IPS-18c (cell line): ENCODE data around the gene GAREM1.

Source experiments
- H3K4me3 ChIP-seq: 2 replicates; pipeline ENCODE4 v1.7.0; 2013; ENCODE audit warnings: low read depth, mild to moderate bottlenecking, low read length, moderate library complexity; ENCODE audit not compliant: insufficient read depth
- H3K9me3 ChIP-seq: one replicate; pipeline ENCODE4 v1.6.1; 2013; ENCODE audit warnings: mild to moderate bottlenecking, low read length, moderate library complexity; ENCODE audit not compliant: control insufficient read depth, insufficient read depth

GAREM1 gene

DNA sequence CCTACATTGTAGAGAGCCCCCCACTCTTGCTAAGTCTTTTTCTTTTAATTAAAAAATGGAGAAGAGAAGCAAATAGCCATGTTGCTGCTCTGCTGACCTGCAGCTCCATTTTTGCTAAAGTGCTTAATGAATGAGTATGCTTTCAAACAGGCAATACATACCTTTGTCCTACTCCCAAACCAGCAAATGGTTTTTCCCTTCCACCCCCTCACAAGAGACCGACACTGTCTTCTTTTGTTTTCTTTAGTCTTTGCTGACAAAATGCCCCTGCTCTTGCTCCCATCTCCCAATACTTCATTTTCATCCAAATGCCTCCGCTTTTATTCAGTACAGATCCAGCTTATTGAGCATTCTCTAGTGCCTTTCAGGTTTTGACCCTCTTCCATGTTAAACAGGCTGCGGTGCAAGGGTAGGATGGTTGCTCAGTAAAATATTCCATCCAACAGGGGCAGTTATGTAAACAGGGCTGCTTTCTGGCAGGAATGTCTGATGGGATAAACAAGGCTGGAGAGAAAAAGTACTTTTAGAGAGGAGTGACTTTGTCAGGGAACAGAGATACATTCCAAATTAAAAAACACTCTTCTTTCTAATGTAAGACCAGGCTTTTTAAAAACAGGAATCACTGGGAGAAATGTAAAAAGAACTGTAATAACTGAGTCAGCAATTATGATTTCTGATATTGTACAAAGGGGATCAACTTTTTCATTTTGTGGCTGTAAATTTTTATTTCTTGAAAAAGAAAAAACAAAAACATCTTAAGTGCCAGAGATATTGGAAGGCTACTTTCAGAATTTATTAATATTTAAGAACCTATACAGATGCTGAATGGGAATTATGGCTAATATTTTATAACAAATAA is 144.0 kb downstream of the GAREM1 start:
- Histone ChIP-seq H3K9me3 (no peaks in the 10 kb centered on the region), H3K4me3 (no peak overlapping the region)

DNA sequence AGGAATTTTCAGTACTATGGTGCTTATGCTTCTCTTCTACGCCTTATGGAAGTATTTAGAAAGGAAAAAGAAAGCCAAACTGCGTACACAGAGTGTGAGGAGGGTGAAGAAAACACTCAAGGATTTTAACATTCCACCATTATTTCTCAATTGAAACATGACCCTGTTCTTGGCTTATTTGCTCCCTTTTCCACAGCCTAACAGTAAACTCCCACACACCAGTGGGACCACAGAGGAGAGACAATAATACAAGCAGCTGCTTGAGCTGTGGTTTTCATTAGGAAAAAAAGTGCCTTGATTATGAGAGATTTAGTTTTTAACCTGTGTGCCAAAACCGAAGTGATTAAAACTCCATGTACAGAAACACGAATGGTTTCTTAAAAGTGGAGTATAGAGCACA is 146.5 kb downstream of the GAREM1 start:
- no peak overlapping the region for H3K4me3 ChIP-seq
- H3K9me3 ChIP-seq: no peaks in the 10 kb centered on the region

DNA sequence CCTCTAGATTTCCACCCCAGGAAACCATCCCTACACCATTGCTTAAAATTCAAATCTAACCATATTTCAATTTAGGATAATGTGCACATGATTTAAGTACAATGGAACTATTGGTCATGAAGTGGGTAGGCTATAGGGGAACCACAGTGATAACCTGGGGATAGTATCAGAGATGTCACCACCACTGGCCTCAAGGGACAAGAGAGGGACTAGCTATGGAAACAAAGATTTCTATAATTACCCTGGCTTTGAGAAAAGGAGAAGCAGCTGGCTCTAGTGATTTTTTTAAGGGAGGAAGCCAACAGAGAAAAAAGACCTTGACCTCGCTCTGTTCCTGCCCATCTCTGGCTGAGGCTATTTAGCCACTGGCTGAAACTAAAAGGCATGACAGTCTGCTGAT is 148.9 kb downstream of the GAREM1 start:
- Histone ChIP-seq H3K9me3 (no peaks in the 10 kb centered on the region), H3K4me3 (no peak overlapping the region)

DNA sequence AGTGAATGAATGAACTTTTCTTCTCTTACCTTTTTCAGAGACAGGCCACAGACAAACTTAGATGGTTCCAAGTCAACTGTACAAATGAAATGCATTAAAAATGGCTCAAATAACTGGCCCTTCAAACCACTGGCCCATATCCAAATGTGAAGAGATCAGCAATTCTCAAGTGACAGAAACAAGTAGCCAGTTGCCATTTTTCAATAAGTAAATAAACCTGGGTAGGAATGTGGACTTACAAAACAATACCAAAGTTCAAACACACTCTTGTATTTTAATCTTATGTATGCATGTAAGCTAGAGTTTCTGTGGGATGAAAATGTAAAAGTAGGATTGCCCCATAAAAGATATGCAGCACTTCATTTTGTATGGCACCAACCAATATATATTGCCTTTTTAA is 151.6 kb downstream of the GAREM1 start:
- H3K9me3 ChIP-seq: no peaks in the 10 kb centered on the region
- no peak overlapping the region for H3K4me3 ChIP-seq

DNA sequence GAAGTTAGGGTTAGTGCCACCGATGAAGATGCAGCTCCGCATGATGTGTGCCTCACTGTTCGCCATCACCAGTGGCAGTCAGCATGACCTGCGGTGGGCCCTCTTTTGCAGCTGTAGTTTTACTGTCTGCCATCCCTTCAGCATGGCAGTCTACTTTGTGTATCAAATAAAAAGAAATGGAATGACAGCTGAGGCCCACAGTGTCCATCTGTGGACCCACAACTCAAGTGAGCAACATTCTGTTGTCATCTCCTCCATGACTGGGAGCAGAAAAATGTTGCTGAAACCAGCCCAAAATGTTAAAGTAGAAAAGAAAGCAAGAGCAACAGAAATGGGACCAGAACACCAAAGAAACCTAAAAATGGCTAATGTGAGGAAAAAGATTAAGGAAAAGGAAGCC is 152.1 kb downstream of the GAREM1 start:
- H3K4me3 ChIP-seq: no peak overlapping the region
- H3K9me3 ChIP-seq: no peaks in the 10 kb centered on the region

DNA sequence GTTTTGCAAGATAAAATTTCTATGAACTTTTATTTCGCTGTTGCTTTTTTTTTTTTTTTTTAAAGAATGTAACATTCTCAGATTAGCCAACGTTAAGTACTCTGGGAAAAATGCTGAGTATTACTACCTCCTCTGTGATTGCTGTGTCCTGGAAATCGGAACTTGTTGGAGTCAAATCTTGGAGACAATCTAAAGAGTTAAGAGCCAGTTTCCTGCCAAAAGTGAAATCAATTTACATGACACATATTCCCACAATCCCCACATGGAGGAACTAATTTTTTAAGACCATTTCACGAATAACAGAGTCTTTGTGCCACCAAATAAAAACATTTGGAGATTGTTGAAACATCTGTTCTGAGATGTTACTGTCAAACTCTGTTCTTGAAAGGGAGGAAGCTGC is 153.0 kb downstream of the GAREM1 start:
- no peak overlapping the region for H3K4me3 ChIP-seq
- H3K9me3 ChIP-seq: no peaks in the 10 kb centered on the region

DNA sequence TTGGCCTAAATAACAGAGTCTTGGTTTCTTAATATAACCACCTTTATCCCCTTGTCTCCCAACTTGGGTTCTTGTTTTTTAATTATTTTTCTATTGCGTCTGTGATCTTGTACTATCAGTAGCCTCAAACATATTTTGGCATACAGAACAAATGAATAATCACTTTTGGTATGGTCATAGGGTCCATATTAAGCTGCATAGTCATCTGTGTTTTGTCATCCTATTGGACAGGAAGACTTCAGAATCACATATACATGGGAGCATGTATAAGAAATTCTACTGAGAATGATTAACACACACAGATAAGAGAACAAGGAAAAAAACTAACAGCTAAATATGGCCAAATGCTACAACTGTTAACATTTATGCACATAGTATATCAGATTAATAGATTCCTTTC is 154.8 kb downstream of the GAREM1 start:
- H3K9me3 ChIP-seq: no peaks in the 10 kb centered on the region
- no peak overlapping the region for H3K4me3 ChIP-seq

DNA sequence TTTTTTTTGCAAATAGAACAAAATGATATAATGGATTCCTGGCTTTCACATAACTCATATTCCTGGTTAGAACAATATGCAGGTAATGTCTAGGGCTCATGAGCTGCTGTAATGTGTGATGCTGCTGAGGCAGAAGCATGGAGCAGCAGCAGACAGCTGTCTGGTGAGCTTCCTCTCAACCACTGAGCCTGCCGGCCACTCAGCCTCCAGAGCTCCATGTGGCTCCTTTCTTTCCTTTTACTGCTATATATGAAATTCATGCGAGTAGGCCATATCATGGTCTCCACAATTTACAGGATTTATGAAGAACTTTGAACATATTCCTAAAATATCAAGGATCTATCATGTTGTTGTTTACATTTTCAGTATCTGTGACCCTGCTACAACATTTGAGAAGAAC is 159.9 kb downstream of the GAREM1 start:
- no peaks in the 10 kb centered on the region for H3K9me3 ChIP-seq
- H3K4me3 ChIP-seq: no peak overlapping the region

DNA sequence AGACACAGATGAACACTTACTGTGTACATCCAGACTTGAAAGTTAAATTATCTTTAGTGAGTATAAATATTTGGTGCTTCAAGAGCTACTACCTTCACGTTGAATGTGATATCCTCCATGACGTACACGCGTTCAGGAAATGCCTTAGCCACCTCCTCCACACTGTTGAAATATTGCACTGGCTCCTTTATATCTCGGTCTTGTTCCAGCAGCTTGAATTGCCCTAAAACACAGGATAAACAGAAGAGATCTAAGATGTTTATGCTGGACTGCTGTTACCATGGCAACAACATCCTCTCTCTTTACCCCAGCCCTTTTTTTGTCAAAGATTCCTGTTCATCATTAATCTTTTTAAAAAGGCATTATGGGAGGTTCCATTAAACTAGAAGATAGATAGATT is 160.6 kb downstream of the GAREM1 start:
- Histone ChIP-seq H3K9me3 (no peaks in the 10 kb centered on the region), H3K4me3 (no peak overlapping the region)

DNA sequence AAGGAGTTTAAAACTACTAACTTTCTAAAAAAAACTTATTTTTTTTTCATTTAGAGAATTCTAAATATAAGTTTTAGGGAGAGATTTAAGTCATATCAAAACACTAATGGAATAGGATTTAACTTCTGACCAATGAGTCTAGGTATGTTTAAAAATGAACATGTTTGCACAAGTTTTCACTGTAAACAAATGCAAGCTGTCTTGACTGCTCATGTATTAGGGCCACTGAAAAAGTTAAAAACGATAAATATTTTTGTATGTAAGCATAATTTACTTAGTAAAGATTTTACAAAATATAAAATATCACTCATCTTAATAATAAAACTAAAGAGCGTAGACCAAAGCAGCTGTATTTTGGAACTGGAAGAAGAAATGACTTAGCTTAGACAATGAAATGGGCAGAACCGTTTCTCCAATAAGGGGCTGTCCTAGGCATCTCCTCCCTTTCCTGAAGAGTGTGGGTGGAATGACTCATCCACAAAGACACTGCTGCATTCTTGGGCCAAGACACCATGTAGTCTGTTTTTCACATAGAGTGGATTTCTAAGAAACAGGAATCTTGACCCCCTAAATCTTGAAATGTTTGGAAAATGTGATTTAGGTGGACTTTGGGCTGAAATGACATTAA is 162.1 kb downstream of the GAREM1 start:
- no peaks in the 10 kb centered on the region for H3K9me3 ChIP-seq
- H3K4me3 ChIP-seq: no peak overlapping the region

DNA sequence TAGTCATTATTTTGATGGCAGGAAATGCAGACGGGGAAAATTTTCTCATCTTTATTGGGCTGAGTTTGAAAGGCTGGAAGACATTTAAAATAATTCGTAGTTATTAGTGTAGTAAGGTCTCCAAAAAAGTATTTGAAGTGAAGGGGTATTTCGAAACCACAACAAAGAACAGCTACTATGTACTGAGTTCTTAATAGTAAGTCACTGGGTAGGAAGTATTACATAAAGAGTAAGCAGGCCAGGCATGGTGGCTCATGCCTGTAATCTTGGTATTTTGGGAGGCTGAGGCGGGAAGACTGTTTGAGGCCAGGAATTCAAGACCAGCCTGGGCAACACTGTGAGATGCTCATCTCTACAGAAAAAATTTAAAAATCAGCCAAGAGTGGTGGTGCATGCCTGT is 167.3 kb downstream of the GAREM1 start:
- Histone ChIP-seq H3K9me3 (no peaks in the 10 kb centered on the region), H3K4me3 (no peak overlapping the region)

DNA sequence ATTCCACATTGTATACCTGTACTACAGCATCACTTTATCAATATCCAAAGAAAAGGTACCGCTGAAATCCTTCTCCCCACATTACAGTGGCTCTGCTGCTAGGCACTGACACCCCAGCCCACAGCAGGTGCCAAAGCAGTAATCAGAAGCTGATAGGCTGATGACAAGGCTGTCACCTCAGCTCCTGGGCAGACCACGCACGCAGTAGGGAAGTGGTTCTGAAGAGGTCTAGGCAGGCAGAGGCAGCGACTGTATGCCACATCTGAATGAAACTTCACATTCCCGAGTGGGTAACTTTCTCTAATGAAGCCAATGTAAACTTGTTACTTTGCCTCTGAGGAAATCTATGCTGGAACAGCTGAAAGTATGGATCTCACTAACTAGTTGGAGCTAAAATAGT is 167.9 kb downstream of the GAREM1 start:
- Histone ChIP-seq H3K9me3 (no peaks in the 10 kb centered on the region), H3K4me3 (no peak overlapping the region)

DNA sequence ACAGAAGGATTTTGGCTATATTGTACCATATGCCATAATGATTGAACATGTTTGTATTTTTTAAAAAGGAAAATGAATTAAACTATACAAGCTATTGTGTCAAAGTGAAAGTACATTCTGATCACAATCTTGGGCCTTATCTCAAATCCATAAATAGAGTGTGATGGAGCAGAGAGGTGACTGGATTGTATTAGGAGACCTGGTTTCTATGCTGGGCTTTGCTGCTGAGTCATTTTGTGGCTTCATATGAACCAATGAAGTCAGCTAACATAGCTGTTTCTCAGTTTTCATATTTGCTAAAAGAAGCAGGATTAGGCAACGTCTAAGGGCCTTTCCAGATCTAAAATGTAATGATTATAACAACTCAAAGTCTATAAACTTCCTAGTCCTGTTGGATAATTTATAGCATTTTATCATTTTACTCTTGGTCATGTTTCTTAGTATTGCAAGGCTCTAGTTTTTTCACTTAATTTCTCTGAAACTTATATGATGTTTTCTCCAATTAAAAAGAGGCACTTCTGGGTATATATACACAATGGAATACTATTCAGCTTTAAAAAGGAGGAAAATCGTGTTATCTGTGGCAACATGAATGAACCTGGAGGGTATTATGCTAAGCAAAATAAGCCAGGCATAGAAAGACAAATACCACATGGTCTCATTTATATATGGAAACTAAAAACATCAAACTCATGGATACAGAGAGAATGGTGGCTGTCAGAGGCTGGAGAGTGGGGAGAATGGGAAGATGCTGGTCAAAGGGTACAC is 168.5 kb downstream of the GAREM1 start:
- no peaks in the 10 kb centered on the region for H3K9me3 ChIP-seq
- H3K4me3 ChIP-seq: no peak overlapping the region

DNA sequence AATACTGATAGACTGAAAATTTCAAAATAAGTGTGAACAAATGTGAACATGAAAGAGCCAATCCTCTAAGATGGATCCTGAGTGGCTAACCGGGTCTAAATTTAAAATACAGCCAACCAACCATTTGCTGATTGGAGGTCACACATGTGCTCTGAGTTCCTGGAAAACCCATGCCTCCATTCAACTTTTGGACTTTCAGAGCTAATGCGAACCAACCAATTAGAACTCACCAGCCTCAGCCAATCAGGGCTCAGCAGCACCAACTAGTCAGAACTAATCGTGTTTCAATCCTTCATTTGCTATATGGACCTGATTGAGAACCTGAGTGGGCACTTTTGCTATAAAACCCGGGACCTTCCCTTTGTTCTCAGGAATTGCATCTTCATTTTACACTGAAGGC is 169.3 kb downstream of the GAREM1 start:
- Histone ChIP-seq H3K4me3 (no peak overlapping the region), H3K9me3 (no peaks in the 10 kb centered on the region)

DNA sequence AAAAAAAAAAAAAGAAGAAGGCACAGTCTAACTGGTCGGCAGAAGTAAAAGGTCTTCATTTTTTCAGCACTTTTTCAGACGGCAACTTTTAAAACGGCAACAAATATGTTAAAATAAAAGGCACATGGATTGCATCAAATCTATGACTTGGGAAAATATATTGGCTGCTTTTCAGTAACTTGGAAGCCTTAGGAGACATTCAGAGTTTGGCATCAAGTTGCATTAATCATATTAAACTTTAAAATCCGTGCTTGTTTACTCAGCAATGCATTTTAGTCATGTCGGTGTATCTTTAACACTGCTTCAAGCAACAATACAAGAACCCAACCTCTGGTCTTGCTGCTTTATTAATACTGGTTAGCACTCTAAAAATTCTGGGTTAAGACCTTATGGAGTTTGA is 169.8 kb downstream of the GAREM1 start:
- Histone ChIP-seq H3K9me3 (no peaks in the 10 kb centered on the region), H3K4me3 (no peak overlapping the region)

DNA sequence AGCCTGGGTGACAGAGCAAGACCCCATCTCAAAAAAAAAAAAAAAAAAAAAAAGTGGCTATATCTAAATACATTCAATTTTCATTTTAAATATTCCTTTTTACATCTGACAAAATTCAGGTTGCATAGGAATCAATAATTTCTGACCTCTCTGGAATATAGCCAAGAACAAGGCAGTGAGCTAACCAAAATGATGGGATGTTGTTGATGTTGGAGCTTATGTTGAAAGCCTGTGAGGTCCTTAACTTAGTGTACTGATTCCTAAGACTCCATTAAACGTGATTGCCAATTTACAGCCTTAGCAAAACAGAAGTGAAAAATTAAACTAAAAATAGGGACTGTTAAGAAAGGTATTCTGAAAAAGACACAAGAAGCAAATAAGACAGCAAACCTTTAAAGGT is 171.2 kb downstream of the GAREM1 start:
- no peaks in the 10 kb centered on the region for H3K9me3 ChIP-seq
- H3K4me3 ChIP-seq: no peak overlapping the region

DNA sequence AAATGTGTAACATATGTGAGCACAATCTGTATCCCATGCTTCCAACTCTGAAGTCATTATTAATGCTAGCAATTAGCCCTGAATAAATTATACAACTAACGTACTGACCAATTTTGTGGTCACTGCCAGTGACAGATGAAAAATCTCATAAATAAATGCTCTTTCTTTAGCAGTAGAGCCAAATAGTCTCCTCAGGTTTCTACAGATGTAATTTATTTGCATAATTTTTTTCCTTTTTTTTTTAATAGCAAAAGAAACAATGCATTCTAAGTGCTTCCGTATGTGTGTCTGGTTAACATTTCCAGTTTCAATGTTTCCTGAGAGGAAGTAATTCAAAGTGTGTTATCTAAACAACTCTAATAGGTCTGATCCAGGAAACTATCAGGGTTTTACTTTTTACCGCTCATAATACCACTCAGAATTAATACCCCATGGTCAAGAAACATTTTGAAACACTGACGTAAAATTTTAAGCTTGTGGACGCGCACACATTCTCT is 172.5 kb downstream of the GAREM1 start:
- Histone ChIP-seq H3K4me3 (no peak overlapping the region), H3K9me3 (no peaks in the 10 kb centered on the region)
